Activated CD8-positive, alpha-beta memory T cell treated with anti-CD3 and anti-CD28 coated beads, Interleukin-2, amount 50 U/mL, for 1 hour (primary cell): ENCODE results near the gene TNK1.

Source experiments
- DNase-seq: peaks from one replicate; pipeline ENCODE4 v3.0.0-alpha.2; 2020; ENCODE audit errors: extremely low read depth

The TNK1 gene

DNA sequence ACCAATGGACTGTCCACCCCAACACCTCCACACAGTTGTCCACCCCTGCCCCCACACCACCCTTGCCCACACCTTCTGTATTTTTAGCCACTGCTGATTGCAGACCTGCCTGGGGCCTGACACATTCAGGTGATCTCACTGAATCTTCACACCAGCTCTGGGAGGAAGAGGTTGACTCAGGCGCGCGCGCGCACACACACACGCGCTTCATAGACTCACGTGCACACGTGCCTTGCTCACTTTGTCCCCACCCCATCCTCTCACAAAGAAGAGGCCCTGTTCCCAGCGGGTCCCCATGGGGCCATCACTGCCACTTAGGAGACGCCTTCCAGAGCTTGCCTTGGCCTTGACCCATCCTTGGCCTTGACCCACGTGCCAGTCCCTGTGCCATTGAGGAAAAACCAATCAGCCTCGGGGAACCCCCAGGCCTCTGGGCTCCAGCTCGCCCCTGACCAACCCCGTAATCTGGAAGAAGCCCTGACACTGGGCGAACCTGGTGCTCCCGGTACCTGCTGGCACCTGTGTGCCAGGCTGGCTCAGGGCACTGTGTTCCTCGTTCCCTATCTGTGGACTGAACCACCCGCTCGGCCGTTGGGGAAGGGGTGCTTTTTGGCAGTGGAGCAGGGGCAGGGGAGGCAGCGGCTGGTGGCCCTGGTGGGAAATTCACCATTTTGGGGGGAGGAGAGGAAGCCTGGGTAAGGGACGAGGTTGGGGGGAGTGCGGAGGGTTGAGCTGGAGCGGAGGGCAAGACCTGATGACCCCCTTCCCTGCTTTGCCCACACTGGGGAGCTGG lies 29.9 kb downstream of the TNK1 start:
- no peak for DNase-seq

DNA sequence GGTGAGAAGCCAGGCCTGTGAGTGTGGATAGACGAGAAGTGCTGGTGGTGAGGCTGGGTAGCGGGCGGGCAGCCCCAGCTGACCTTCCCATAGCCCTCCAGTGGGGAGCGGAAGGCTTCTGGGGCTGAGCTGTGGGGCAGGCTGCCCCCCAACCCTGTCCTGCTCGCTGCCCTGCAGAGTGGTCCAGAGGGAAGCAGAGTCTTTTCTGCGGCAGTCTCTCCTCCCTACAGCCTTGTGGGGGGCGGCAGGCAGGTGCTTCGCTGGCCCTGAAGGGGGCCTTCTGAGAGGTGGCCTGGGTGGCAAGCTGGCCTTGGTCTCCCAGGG lies 30.5 kb downstream of the TNK1 start:
- DNase-seq = no peak

GRCh38 chr17:7413346-7413985 lies 32.6 kb downstream of the TNK1 start:
- DNase-seq = no peak

- no peak for DNase-seq
Observed at GRCh38 chr17:7414837-7415236, 33.9 kb downstream of the TNK1 start.

DNA sequence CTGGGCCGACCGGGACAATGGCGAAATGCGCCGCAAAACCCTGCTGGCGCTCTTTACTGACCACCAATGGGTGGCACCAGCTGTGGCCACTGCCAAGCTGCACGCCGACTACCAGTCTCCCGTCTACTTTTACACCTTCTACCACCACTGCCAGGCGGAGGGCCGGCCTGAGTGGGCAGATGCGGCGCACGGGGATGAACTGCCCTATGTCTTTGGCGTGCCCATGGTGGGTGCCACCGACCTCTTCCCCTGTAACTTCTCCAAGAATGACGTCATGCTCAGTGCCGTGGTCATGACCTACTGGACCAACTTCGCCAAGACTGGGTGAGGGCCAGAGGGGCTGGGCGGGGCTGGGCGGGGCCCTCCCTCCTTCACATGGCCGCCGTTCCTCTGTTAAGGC lies 34.9 kb downstream of the TNK1 start:
- no peak for DNase-seq

- DNase-seq = no peak
Observed at GRCh38 chr17:7416323-7416722, 35.4 kb downstream of the TNK1 start.

DNA sequence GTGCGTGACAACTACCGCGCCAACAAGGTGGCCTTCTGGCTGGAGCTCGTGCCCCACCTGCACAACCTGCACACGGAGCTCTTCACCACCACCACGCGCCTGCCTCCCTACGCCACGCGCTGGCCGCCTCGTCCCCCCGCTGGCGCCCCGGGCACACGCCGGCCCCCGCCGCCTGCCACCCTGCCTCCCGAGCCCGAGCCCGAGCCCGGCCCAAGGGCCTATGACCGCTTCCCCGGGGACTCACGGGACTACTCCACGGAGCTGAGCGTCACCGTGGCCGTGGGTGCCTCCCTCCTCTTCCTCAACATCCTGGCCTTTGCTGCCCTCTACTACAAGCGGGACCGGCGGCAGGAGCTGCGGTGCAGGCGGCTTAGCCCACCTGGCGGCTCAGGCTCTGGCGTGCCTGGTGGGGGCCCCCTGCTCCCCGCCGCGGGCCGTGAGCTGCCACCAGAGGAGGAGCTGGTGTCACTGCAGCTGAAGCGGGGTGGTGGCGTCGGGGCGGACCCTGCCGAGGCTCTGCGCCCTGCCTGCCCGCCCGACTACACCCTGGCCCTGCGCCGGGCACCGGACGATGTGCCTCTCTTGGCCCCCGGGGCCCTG lies 36.3 kb downstream of the TNK1 start:
- no peak for DNase-seq

DNA sequence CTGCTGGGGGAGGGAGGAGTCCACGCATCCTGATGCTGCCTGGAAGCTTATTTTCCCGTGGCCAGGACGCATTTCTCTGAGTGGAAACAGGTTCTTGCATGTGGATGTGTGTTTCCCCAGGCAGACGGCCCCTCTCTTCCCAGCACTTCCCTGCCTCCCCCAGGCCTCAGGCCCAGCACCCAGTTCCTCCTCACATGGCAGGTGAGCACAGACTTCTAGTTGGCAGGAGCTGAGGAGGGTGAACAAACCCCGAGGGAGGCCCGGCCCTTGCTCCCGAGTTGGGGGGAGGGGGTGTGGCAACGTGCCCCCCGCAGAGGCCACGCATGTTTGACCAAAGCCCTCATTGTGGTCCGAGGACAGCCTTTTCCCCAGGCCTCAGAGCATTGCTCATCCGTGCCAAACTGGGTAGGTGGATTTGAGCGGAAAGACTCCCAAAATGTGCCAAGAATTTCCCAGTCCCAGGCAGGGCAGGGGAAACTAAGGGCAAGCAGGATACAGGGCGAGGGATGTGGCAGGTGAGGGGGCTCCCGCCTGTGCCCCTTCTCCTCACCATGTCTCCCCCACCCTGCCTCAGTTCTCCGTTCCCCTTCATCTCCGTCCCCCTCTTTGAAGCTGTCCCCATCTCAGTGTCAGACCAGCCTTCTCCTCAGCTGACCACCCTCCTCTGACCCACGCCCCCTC lies 37.7 kb downstream of the TNK1 start:
- no peak for DNase-seq

GRCh38 chr17:7419819-7420610 lies 39.1 kb downstream of the TNK1 start, which contains the start of gene SPEM1:
SPEM1 (plus strand) TSS chr17:7420324; CDS start chr17:7420385, 61 bp downstream.
- no peak for DNase-seq

- DNase-seq = no peak
Observed at GRCh38 chr17:7421186-7421585, 40.3 kb downstream of the TNK1 start.

GRCh38 chr17:7423679-7424078 lies 42.8 kb downstream of the TNK1 start:
- no peak for DNase-seq

DNA sequence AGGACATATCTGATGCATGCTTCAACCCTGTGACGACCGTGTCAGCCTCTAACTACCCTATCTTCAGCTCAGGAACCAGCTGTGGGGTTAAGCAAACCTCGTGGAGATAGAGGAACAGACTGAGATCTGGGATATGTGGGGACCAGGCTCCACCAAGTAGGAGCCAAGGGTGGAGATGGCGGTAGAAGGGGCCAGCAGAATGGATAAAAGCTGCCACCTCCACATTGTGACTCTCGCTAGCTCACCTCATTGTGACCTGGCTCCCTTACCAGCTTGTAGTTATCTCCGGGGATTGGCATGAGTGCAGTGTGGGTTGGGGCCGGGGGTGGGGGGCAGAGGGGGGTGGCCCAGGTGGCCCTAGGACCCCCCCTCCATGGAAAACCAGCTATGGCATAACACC lies 44.4 kb downstream of the TNK1 start, which contains the start of gene SPEM2:
TSS of gene SPEM2 (plus strand) at position 301 of the 400 bp plus-strand sequence. CDS start at position 374, 73 bp downstream.
- DNase-seq = no peak

DNA sequence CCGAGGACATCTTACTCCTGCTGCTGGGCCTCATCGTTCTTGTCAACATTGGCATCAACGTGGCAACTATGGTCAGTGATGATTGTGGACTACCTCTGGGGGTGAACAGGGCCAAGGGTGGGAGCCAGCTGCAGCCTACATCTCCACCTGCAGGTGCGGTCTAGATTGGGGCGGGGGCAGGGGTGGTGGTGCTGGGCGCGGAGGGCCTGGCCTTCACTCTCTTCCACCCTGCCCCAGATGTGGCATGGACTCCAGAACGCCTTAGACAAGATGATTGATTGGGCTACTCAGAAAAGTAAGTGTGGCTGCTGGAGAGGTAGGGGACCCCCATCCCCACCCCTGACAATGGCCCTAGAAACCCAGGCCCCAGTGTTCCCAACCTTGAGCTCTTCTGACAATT lies 44.9 kb downstream of the TNK1 start:
- DNase-seq = no peak

DNA sequence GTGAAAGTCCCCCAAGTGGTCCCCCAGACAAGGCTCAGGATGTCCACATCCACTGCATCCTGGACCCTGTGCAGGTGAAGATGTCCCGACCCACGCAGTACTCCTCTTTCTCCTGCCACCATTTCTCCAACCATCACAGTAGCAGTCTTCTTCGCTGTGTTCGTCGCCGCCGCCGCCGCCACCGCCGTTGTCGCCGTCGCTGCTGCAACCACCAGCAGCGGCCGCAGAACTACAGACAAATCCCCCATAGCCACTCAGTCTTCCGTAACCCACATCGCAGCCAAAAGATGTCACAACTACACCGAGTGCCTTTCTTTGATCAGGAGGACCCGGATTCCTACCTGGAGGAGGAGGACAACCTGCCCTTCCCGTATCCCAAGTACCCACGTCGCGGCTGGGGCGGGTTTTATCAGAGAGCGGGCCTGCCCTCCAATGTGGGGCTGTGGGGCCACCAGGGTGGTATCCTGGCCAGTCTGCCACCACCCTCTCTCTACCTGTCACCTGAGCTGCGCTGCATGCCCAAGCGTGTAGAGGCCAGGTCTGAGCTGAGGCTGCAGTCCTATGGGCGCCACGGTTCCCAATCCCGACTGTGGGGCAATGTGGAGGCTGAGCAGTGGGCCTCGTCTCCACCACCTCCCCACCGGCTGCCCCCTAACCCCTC lies 45.4 kb downstream of the TNK1 start:
- DNase-seq = no peak

GRCh38 chr17:7426896-7427489 lies 46.1 kb downstream of the TNK1 start:
- no peak for DNase-seq

DNA sequence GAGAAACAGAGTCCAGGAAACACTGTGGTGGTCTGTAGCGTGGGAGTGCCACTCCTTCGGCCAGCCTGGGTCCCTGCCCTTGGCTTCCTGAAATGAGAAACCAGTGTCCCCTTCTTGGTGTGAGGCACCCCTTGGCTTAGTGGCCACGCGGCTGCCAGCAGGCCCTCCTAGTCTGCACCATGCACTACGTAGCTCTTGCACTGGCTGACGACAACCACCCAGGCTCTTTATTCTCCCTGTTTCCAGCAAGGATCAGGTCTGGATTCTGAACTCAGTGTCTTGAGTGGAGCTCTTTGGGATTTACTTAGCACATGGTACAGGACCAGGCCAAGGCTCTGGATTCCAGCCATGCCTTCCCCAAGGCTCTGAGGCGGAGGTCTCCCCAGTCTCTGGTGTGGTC lies 46.7 kb downstream of the TNK1 start:
- DNase-seq = no peak

DNA sequence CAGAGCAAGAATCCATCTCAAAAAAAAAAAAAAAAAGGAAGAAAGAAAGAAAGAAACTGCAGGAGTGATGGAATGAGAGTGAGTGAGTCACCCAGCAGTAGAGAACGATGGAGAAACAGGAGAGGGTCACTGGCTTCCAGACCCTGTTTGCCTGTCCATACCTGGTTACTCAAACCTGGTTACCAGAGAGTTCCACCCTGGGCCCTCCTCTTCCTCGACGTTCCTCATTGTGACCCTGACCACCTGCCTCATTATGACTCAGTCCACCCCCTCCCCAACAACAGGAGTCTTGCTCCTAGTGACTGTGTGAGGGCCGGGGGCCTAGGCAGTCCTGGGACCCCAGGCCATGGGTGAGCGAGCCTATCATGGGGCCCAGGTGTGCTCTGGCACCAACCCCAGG lies 47.7 kb downstream of the TNK1 start, which contains the start of gene SPEM3:
TSS of gene SPEM3 (plus strand) at position 301 of the 400 bp plus-strand sequence. CDS start at position 347, 46 bp downstream.
- DNase-seq = no peak

- DNase-seq = no peak
Observed at GRCh38 chr17:7429722-7430121, 48.8 kb downstream of the TNK1 start.

DNA sequence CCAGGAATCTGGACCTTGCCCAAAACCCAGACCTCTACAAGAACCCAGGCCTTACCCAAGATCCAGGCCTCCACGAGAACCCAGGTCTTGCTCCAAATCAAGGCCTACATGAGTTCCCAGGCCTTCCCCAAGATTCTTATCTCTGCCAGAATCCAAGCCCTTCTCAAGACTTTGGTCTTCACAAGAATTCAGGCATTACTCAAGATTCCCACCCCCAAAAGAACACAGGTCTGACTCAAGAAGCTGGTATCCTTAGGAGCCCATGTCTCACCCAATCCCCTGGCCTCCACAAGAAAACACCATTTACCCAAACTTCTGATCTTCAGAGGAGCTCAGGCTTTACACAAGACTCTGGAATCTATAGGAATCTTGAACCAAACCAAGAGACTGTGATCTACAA lies 50.3 kb downstream of the TNK1 start:
- no peak for DNase-seq

- DNase-seq = no peak
Observed at GRCh38 chr17:7432296-7432695, 51.4 kb downstream of the TNK1 start.
